Activated T-cell treated with anti-CD3 and anti-CD28 coated beads for 24 hours (primary cell): ENCODE measurements around the gene SSH2.
"Not testable (repeated sequence)": the region's sequence is repeated elsewhere in the genome, so short reads cannot be mapped to it uniquely, and the experiment has no call there.

ENCODE experiments used
- DNase-seq: peaks from one replicate; pipeline ENCODE4 v3.0.0-alpha.2; 2020; ENCODE audit warnings: low read depth

Gene SSH2

GRCh38 chr17:29661213-29661612 lies 268.8 kb downstream of the SSH2 start:
- DNase-seq, result no peak

DNA sequence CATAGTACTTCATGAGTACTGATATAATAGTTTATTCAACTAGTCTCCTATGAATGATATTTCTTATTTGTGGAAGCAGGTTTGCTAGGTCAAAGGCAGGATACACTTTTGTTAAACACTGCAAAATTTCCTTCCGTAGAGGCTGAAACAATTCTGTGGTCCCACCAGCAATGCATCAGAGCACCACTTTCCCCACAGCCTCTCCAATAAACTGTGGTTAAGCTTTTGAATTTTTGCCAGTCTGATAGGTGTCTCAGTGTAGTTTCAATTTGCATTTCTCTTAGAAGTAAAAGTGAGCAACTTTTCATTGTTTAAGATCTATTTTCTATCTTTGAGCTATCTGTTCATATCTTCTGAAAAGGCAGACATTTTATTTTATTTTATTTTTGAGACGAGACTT lies 270.9 kb downstream of the SSH2 start:
- DNase-seq, result no peak

DNA sequence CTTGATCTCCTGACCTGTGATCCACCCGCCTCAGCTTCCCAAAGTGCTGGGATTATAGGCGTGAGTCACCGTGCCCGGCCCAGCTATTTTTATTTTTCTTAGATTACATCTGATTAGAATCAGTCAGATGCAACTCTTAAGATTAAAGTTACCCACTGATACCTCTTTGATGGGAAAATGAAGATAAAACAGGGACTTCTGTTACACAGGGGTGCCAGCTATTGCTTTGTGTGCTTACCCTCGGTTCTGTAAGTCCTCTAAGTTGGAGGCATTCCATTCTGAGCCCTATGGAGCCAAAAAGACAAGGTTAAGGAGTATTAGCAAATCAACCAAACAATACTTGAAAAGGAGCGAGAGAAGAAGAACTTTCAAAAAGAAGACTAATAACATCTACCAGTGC lies 274.7 kb downstream of the SSH2 start:
- no peak for DNase-seq

GRCh38 chr17:29653995-29654714 lies 275.9 kb downstream of the SSH2 start:
- DNase-seq, result no peak

GRCh38 chr17:29652976-29653375 lies 277.1 kb downstream of the SSH2 start:
- DNase-seq, result no peak

DNA sequence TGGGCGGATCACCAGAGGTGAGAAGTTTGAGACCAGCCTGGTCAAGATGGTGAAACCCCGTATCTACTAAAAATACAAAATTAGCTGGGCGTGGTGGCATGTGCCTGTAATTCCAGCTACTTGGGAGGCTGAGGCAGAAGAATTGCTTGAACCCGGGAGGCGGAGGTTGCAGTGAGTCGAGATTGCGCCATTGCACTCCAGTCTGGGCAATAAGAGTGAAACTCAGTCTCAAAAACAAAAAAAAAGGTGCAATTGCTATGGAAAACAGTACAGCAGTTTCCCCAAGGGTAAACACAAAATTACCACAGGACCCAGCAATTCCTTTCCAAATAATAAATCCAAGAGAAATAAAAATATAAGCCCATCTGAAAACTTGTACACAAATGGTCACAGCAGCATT lies 278.1 kb downstream of the SSH2 start:
- not testable (repeated sequence) for DNase-seq

DNA sequence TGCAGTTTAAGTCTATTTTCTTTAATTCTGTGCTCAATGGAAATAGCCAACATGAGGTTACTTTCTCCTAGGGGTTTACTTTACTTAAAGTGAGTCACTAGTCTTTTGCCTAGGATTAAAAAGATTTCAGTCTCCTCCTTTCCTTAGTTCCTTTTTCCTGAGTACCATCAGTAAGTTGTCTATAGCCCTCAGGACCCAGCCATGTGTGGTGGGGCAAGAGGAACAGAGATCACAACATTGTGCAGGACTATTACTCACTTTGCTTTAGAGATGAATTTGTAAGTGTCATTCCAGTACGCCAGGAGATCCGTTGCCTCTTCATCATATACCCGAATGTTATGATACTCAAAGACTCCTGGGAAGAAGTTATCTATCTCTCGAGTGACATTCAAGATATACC lies 279.6 kb downstream of the SSH2 start:
- DNase-seq, result no peak

GRCh38 chr17:29649359-29649758 lies 280.7 kb downstream of the SSH2 start:
- DNase-seq, result no peak

GRCh38 chr17:29648005-29648404 lies 282.0 kb downstream of the SSH2 start:
- no peak for DNase-seq

GRCh38 chr17:29645515-29646051 lies 284.4 kb downstream of the SSH2 start:
- no peak for DNase-seq

- no peak for DNase-seq
Measured at GRCh38 chr17:29643817-29644160, 286.2 kb downstream of the SSH2 start.

DNA sequence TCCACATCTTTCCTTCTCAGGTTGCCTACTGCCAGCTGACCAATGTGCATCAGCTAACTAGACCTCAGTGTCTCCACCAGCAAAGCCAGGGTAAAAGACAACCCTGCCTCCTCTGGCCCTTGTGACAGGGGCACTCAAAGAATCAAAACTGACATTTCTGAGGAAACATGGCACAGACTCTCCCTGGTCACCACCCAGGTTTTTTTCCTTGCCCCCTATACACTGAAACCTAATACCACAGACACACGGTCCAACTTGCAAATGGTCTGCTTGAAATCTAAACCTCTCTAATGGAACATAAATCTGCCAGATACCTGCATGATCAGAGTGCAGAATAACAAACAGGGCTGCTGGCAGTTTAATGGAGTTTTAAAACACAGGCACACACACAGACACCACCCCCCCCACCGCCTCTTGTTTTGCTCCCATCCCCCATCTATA lies 287.8 kb downstream of the SSH2 start:
- no peak for DNase-seq

DNA sequence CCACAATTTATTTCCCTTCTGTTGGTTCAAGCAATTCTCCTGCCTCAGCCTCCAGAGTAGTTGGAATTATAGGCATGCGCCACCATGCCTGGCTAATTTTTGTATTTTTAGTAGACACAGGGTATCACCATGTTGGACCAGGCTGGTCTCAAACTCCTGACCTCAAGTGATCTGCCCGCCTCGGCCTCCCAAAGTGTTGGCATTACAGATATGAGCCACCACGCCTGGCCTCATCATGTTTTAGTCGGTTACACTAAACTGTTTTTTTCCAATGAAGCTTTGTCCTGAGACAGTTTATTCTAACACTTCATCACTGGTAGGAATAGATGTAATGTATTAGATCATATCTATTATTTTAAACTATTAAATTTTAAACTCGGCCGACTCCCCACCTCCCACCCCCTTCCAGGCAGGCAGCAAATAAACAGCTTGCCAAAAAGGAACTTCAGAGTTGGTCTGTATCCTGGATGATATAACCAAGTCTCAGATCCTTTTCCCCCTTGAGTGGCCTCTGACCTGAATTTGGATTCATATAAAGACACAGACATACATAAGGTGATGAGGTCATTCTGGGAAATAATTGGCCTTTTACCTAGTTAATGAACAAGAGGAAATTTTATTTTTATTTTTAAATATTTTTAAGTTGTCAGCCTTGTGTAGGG lies 288.9 kb downstream of the SSH2 start:
- DNase-seq, result no peak

DNA sequence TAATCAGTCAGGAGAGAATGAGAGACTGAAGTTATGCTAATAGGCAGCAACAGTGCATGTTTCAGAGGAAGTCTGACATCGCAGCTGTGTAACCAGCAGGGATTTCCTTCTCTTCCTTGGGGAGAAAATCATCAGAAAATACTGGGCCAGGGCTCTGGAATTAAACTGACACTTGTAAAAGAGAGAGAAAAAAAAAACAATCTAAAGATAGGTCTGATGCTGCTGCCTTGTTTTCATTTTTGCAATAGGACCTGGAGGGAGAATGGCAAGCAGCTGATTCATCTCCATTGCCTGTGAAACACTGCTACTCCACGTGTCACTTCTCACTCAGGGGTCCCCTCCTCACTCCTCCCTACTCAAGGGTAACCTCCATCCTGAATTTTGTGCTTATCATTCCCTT lies 289.6 kb downstream of the SSH2 start:
- DNase-seq, result no peak

- no peak for DNase-seq
Measured at GRCh38 chr17:29633886-29634285, 296.1 kb downstream of the SSH2 start.

DNA sequence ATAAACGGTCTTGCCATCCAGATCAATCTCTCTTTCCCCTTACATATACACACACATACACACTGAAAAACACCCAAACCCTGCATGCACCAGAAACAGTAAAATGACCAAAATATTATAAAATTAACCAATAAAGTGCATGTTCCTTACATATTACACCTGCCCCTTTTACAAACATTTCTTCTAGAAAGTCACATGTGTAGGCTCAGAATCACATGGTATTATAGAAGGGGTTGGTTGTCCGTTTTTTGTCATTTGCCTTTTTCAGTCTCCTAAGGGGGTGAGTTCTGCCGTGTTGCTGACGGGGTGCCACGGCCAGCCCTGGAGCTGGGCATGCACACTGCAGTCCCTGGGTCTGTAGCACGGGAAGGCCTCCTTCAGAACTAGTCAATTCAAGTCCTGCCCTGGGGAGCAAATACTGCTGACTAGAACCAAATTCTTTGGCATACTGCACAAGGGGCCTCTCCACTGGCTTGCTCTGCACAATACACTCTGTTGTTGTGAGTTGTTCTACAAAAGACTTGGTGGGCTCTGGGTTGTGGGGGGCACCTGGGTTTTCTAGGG lies 299.3 kb downstream of the SSH2 start:
- DNase-seq, result no peak

DNA sequence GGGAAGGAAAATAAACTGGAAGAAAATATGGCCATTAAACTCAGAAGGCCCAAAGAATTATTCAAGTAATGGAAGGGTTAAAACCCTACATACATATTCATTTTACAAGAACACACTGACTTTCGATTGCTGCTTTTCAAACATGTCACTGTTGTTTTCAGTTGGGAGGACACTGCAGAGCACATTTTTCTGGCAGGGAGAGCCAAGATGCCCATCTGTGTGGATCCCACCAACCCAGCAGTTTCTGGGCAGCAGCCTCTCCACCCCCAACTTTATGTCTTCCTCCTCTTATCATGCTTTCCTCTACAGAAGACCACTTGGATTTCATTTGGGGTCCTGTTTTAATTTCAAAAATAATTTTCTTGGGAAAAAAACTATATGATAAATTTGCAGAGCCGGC lies 300.2 kb downstream of the SSH2 start:
- DNase-seq, result no peak

- no peak for DNase-seq
Measured at GRCh38 chr17:29628644-29629043, 301.4 kb downstream of the SSH2 start.

GRCh38 chr17:29627951-29628350 lies 302.1 kb downstream of the SSH2 start:
- no peak for DNase-seq

DNA sequence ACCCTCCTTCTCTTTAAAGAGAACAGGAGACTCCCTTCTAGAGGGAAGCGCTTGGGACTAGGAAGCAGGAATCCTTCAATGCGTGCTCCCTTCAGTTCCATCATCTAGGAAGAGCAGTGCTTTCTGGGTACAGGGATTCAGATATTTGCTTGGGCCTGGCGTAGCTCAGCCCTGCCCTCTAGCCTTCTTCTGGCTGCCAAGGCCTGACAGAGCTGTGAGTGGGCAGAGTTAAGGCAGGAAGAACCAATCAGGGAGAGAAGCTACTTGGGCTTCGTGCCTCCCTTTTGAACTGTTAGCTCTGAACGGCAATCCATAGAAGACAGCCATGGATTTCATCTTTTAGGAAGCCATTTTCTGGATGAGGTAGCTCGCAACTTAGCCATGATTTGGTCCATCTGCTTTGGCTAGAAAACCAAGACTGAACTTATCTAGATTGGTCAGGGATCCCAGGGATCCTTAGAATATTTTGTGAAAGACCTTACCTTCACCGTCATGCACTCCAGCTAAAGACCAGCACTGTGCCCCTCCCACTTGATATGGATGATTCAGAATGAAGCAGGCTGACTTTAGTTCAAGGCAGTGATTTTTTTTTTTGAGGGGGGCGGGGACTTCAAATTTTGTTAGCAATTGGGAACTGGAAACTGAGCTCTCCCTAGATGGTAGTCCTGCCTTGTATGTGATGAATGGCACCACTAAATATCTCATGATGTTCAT lies 304.8 kb downstream of the SSH2 start:
- no peak for DNase-seq

DNA sequence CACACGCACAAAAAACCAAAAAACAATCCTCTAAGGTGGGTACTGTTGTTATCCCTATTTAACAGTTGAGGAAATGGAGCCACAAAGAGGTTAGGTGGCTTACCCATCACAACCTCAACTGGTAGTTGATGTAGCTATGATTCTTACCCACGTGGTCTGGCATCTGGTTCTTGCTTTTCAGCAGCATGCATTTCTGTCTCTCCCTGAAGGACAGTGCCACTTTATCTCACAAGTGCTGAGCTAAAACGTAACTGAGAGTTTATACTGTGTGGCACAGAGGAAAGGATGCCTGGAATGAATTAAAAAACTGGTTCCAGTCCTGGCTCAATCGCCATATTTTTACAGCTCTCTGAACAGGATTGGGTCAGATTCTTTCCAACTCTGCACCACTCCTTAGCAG lies 305.4 kb downstream of the SSH2 start:
- DNase-seq, result no peak

DNA sequence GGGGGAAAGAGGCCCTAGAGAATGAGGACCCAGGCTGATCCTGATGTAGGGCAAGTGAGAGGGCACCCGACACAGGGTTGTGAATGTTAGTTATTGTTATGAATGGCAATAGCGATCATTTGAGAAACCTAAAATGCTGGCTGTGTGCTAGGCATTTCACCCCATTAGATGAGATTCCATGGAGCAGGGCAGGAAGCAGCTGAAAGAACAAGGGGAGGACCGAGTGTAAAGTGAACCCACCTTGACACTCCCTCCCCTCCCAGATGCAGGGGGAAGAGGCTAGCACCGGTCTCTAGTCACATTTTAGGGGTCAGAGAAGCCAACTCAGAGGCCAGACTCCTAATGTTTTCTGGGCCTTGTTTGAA lies 306.8 kb downstream of the SSH2 start:
- DNase-seq, result no peak
